Measurements from ENCODE around the gene EXOC6B. TPM values are rescaled to one million over a fixed set of nuclear protein-coding genes. Genes with fewer than 3 reads are reported as not detected.

The EXOC6B gene
- total RNA-seq, 2 experiments from 2014 or later = 6.8 to 7.6 TPM

DNA sequence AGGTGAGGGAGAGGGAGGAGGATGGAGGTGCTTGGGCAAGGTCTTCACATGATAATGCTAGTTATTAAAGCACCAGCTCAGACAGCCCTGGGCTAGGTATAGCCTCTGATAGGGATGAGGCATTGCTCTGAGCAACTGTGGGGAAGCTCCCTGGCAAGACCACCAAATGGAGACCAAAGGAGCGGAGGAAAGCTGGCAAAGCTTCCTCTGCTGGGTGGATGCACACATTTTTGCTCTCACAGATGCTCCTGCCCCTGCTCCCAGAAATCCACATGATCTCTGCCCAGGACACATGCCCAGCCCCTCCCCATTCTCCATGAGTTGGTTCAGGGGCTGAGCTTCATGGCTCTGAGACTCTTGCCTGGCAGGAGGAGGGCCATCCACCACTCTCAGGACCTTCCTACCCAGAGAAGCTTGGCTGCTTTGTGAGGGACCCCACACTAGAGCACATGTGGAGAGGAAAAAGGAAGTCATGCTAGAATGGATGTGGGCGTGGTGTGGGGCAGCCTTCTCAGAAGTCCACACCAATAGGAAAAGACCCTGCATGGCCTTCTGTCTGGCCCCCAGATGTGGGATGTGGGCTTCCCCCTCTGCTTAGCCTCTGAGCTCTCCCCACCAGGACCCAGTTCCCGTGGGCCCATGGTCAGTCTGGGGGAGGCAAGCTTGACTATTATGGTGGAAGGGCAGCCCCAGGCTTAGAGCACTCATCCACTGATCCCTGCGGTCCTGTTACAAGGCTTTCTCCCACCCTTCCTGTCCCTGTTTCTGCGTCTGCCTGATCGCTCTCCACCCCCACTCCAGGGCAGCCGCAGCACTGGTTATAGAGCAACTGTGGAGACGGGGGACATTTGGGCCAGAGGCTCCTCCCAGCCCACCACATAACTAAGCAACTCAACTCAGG lies 667.7 kb downstream of the EXOC6B start:
- no peak overlapping the region for H3K27ac Mint-ChIP-seq
- no peaks in the 10 kb centered on the region for H3K9me3 Mint-ChIP-seq
- peaks cover 27% of the 10 kb centered on the region for H3K27me3 Mint-ChIP-seq
- no peak for DNase-seq
- H3K4me3 Mint-ChIP-seq = no peak overlapping the region
- H3K4me1 Mint-ChIP-seq = no peaks in the 10 kb centered on the region
- no peaks in the 10 kb centered on the region for H3K36me3 Mint-ChIP-seq

DNA sequence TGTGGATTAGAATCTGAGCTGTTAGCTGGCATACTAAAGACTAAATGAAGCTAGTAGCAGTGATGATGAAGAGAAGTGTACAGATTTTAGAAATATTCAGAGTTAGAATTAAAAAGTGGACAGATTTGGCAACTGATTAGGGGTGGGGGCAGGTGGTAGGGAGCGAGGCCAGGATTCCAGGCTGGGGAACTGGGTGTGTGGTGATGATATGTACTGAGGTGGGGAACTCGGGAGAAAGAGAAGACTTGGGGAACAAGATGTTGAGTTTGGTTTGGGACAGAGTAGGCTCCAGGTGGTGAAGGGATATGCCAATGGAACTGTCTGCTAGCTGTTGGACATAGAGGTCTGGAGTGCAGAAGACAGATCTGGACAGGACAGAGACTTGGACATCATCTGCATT lies 669.0 kb downstream of the EXOC6B start:
- Mint-ChIP-seq H3K9me3 (no peaks in the 10 kb centered on the region), H3K4me1 (no peaks in the 10 kb centered on the region), H3K36me3 (no peaks in the 10 kb centered on the region), H3K27me3 (peaks cover 23% of the 10 kb centered on the region), H3K4me3 (no peak overlapping the region), H3K27ac (no peak overlapping the region)
- DNase-seq = no peak

DNA sequence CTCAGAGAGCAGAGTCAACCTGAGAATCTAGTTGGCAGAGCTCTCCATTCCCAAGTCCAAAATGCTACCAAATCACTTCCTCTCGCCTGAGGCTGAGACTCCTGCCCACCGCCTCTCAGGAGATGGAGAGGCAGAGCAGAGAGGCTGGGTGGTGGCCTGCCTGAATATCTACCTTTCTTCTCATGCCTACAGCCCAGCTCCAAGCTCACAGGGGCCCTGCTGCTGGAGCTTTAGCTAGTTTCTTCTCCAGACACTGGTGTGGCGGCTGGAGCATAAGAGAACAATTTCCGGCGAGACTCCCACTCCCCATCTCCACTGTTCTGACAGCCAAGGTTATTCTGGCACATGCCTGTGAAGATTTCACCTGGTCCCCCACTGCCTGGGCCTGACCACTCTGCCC lies 670.1 kb downstream of the EXOC6B start:
- no peaks in the 10 kb centered on the region for H3K4me1 Mint-ChIP-seq
- no peak overlapping the region for H3K4me3 Mint-ChIP-seq
- H3K9me3 Mint-ChIP-seq = no peaks in the 10 kb centered on the region
- H3K27ac Mint-ChIP-seq = no peak overlapping the region
- H3K36me3 Mint-ChIP-seq = no peaks in the 10 kb centered on the region
- peaks cover 26% of the 10 kb centered on the region for H3K27me3 Mint-ChIP-seq
- no peak for DNase-seq

DNA sequence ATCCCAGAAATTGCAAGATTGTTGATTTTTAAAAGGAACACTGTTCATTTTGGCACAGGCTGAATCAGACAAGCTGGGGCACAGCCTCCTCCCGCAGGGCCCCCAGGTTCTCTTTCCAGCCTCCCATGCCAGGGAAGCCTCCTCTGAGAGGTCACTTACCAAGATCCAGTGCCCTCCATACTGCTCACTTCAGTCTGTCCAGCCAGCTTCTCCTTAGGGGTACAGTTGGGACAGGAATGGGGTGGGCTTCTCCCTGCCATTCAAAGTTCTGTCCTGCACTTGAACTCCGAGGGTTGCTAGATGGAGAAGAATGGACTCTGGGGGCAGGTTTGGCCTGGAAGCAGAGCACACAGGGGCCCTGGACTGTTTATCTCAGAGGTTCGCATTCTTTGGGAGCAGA lies 670.7 kb downstream of the EXOC6B start:
- no peak overlapping the region for H3K27ac Mint-ChIP-seq
- H3K4me1 Mint-ChIP-seq = peaks cover 2% of the 10 kb centered on the region
- peaks cover 32% of the 10 kb centered on the region for H3K27me3 Mint-ChIP-seq
- no peak overlapping the region for H3K4me3 Mint-ChIP-seq
- no peaks in the 10 kb centered on the region for H3K9me3 Mint-ChIP-seq
- no peak for DNase-seq
- no peaks in the 10 kb centered on the region for H3K36me3 Mint-ChIP-seq

DNA sequence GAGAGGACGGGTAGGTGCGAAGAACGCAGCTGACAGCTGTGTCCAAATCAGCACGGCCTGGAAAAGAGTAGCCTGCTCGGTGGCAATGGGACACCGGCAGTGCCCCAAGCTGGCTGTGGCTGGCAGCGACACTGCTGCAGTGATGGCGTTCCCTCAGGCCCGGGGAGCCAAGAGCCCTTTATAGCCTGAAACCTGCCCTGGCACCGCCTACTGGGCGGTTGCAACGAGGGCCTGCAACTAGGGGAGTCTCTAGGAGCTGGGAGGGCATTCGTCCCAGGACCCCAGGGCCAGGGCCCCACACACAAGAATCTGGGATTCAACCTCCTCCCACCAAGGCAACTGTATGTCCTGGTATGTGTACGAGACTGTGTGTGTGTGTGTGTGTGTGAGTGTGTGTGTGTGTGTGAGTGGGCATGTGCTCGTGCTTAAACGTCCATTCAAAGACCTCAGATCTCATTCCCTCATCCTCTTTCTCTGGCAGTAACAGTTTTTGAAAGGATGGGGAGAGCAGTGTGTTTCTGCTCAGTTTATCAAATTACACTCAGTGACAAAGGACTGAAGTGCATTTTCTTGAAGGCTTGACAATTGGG lies 671.4 kb downstream of the EXOC6B start:
- Mint-ChIP-seq H3K9me3 (no peaks in the 10 kb centered on the region), H3K27ac (no peak overlapping the region), H3K4me1 (peaks cover 8% of the 10 kb centered on the region), H3K36me3 (no peaks in the 10 kb centered on the region), H3K27me3 (peaks cover 34% of the 10 kb centered on the region), H3K4me3 (no peak overlapping the region)
- DNase-seq = no peak

DNA sequence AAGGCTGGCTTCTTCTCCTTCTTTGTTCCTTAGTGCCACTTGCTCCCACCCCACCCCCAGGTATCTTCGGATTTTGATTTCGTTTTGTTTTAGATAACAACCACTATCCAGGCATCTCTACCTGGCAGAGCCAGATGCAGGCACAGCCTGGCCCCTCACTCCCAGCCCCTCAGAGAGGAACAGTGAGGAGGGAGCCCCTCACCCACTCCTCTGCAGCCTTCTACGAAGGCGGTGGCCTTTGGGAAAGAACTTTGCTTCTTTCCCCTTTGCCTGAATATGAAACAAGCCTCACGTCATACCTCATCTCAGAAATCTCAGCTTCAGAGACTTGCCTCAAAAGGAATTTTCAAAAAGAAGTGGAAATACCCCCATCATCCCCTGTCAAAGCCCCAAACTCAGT lies 671.9 kb downstream of the EXOC6B start:
- peaks cover 39% of the 10 kb centered on the region for H3K27me3 Mint-ChIP-seq
- no peak for DNase-seq
- H3K4me1 Mint-ChIP-seq = peaks cover 13% of the 10 kb centered on the region
- no peak overlapping the region for H3K4me3 Mint-ChIP-seq
- no peaks in the 10 kb centered on the region for H3K9me3 Mint-ChIP-seq
- H3K36me3 Mint-ChIP-seq = no peaks in the 10 kb centered on the region
- H3K27ac Mint-ChIP-seq = no peak overlapping the region

DNA sequence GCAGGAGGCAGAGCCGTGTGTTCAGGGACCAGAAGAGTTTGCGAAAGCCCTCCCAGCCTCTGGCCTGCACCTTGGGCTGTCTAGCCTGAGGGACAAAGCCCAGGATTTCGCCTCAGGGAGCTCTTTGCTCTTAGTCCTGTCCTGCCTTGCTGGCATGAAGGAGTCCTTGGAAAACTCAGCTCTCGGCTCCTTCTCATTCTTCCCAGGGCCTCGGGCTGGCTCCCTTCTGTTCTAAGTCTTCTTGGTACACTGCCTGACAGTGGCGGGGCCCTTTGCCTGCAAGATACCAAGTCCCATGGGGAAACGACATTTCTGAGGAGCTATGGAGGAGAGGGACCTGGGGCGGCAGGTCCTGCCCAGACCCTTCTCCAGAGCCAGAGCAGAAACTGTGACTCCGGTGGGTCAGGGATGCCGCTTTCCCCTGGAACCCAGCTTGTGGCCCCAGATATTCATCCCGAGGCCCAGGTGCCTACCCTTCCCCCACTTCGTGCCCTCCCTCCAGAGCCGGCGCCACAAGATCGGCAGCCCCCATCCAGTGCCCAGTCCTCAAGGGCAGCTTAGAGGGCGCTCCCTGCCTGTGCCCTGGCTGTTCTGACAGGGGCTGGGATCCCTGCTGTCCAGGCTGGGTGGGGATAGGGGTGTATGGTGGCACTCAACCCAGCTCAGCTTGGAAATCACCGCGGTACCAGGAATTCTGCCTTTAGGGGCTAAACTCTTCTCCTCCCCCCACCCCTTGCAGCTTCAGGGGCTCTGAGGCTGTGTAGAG lies 672.6 kb downstream of the EXOC6B start:
- Mint-ChIP-seq H3K27ac (no peak overlapping the region), H3K9me3 (no peaks in the 10 kb centered on the region), H3K4me3 (no peak overlapping the region), H3K27me3 (peaks cover 45% of the 10 kb centered on the region), H3K4me1 (peaks cover 15% of the 10 kb centered on the region), H3K36me3 (no peaks in the 10 kb centered on the region)
- no peak for DNase-seq

DNA sequence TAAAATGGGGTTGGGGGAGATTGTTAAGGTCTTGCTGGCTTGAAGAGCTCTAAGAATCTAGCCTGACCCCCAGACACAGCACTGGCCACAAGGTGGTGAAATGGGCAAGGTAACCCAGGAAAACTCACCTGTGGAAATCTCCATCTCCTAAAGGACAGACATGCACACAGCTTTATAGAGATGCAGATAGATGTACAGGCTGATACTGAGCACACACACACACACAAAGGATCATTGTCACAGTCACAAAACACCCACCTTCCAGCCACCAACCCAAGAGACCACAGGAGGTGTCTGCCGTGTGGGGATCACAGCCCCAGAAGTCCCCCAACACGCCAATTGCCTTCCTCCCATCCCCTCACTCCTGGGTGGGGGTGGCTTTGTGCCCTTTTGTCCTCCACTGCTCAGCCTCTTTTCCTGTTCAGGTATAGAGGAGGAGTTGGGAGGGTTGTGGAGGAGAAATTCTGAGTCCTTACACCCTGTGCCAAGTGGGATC lies 674.9 kb downstream of the EXOC6B start:
- Mint-ChIP-seq H3K36me3 (peaks cover 3% of the 10 kb centered on the region), H3K4me1 (peaks cover 28% of the 10 kb centered on the region), H3K27me3 (peaks cover 57% of the 10 kb centered on the region), H3K27ac (no peak overlapping the region), H3K9me3 (peaks cover 3% of the 10 kb centered on the region), H3K4me3 (no peak overlapping the region)
- no peak for DNase-seq

DNA sequence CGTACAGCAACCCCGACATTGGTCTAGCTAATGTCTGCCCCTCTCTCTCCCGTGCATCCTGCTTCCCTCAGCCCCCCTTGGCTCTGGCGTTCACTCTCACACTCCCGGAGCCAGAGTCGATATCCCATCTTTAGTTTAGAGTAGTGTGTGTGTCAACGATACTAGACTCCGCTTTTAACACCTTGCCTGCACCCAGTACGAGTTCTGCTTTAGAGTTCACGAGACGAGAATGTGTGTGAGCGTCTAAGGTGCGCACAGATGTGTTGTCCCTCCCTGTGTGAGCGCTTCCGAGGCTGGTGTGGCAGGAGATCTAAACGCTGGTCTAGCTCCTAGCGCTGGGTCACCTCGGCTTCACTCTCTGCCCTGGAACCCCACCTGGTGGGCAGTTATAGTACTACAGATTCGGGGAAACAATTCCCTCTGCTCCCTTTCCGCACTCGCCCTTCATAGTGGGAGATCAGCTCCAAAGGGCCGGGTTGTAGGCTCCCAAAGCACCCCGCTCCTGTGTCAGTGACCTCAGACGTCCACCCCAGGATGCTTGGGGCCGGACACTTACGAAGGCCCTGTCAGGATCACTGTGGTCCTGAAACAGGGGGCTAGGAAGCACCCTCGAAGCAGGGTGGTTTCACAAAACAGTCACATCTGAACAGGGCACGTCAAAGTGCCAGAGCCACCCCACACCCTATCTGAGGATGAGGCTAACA lies 675.5 kb downstream of the EXOC6B start:
- Mint-ChIP-seq H3K4me1 (peaks cover 33% of the 10 kb centered on the region), H3K4me3 (peak overlapping the region; percentile 74), H3K27ac (no peak overlapping the region), H3K9me3 (peaks cover 3% of the 10 kb centered on the region), H3K36me3 (peaks cover 3% of the 10 kb centered on the region), H3K27me3 (peaks cover 63% of the 10 kb centered on the region)
- DNase-seq = peak; percentile 67

GRCh38 chr2:72149556-72150156 lies 676.2 kb downstream of the EXOC6B start:
- Mint-ChIP-seq H3K36me3 (peaks cover 3% of the 10 kb centered on the region), H3K4me3 (peak overlapping the region; percentile 74), H3K27ac (no peak overlapping the region), H3K9me3 (peaks cover 3% of the 10 kb centered on the region), H3K27me3 (peaks cover 66% of the 10 kb centered on the region), H3K4me1 (peaks cover 33% of the 10 kb centered on the region)
- DNase-seq = no peak

GRCh38 chr2:72148837-72149555 lies 676.8 kb downstream of the EXOC6B start:
- Mint-ChIP-seq H3K4me3 (peak overlapping the region; percentile 84), H3K27me3 (peaks cover 67% of the 10 kb centered on the region), H3K9me3 (peaks cover 3% of the 10 kb centered on the region), H3K27ac (no peak overlapping the region), H3K36me3 (peaks cover 3% of the 10 kb centered on the region), H3K4me1 (peaks cover 33% of the 10 kb centered on the region)
- DNase-seq = no peak

- Mint-ChIP-seq H3K4me3 (peak overlapping the region; percentile 84), H3K27ac (no peak overlapping the region), H3K36me3 (peaks cover 3% of the 10 kb centered on the region), H3K27me3 (peaks cover 72% of the 10 kb centered on the region), H3K9me3 (peaks cover 3% of the 10 kb centered on the region), H3K4me1 (peaks cover 37% of the 10 kb centered on the region)
- DNase-seq = no peak
Observed at GRCh38 chr2:72148003-72148836, 677.6 kb downstream of the EXOC6B start.

GRCh38 chr2:72147303-72147971 lies 678.4 kb downstream of the EXOC6B start, which contains the start of gene CYP26B1:
CYP26B1 (minus strand) TSS chr2:72147862; CDS start chr2:72147834, 28 bp downstream.
- DNase-seq = no peak
- peak within 1 kb of the TSS; percentile 27 for H3K27ac Mint-ChIP-seq

More at GRCh38 chr2:72147303-72147971, 678.4 kb downstream of the EXOC6B start, which contains the start of gene CYP26B1:
- H3K27me3 Mint-ChIP-seq = peaks cover 77% of the 10 kb centered on the region
- peaks cover 3% of the 10 kb centered on the region for H3K36me3 Mint-ChIP-seq
- peaks cover 37% of the 10 kb centered on the region for H3K4me1 Mint-ChIP-seq
- peak within 1 kb of the TSS; percentile 84 for H3K4me3 Mint-ChIP-seq
- peaks cover 3% of the 10 kb centered on the region for H3K9me3 Mint-ChIP-seq

Measured in activated naive CD8-positive, alpha-beta T cell treated with anti-CD3 and anti-CD28 coated beads for 36 hours (primary cell).